ENCODE measurements around the gene DUOX1. TPM values are rescaled to one million over a fixed set of nuclear protein-coding genes. Genes with fewer than 3 reads are reported as not detected.

DUOX1 gene
- total and polyA plus RNA-seq, 9 of the 15 experiments (the other 6 are each of a cell fraction or from before 2014, with no cell fraction given): 0.01 to 0.22 (median 0.01) TPM; not detected in 6

DNA sequence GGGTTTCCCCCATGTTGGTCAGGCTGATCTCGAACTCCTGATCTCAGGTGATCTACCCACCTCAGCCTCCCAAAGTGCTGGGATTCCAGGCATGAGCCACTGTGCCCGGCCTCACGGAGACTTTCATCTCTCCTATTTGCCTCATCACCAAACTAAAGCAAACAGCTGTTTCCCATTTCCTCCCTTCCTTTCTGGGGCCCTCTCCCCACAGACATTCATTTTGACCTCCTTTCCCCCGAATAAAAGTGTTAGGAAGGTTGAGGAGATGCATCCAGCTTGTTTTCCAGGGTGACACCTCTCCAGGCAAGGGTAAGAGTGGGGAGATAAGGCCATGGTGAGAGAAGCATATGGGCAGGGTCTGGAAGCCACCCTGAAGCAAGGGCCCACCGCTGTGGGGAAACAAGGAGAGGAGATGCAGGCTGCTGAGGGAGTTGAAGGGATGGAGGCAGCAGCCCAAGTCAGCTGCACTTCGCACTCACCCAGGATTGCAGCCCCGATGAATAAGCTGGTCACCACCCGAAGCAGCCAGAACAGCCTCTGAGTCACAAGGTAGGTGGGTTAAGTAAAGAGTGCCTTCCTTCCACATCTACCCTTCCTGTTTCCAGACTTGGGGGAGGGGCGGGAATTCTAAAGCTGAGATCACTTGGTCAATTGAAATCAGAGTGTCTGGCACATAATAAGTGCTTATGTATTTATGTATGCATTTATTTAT lies 7.9 kb upstream of the DUOX1 start:
- ChIA-PET POLR2A (interaction anchor here (0.8 to 1.1 kb wide), 2 partner anchors 10 to 35 kb away, joined by 3 read pairs; no protein-coding TSS in a partner anchor), CTCF (ENCODE audit: low intra/inter-chr PET ratio) (no interaction called here)
- H3K4me2 ChIP-seq (ENCODE audit: insufficient read depth, low read length): no peak overlapping the region
- no peak overlapping the region for H2AFZ ChIP-seq (ENCODE audit: low read depth, low read length)
- H3K9ac ChIP-seq (ENCODE audit: insufficient read depth in 1 of 2, low read depth in 2 of 2, low read length in 2 of 2): no peak overlapping the region; a peak in 1 of 4 replicates
- ATAC-seq (no peak), FAIRE-seq (no peak), DNase-seq (ENCODE audit: extremely low read depth in 1 of 4, low spot score in 3 of 4) (no peak)
- H4K20me1 ChIP-seq (replicated peaks; ENCODE audit: control insufficient read depth, insufficient read depth, low read length): no peaks in the 10 kb centered on the region
- TF ChIP-seq DACH1 (IDR thresholded peaks at IDR 0.05; ENCODE audit: partially characterized antibody) (peak; percentile 28), FOSL1 (tag; conservative IDR thresholded peaks at IDR 0.05) (peak; percentile 47; the same call in 1 of the 2 replicates), ZNF121 (CRISPR knock-in tag; conservative IDR thresholded peaks at IDR 0.05) (peak; percentile 64), CSDE1 (IDR thresholded peaks at IDR 0.05) (no peak), JUN (IDR thresholded peaks at IDR 0.05; ENCODE audit: borderline replicate concordance, low read depth, low read length) (0 out of 2 replicates have a peak, but pooled peaks have one; percentile 10), JUN (CRISPR knock-in tag; IDR thresholded peaks at IDR 0.05; ENCODE audit: borderline replicate concordance) (no peak)
- in situ Hi-C loops (cut with MboI) (loop anchor here (25.0 kb wide), 1 partner anchor 160 kb away; the partner anchor contains the start of gene TERB2), intact Hi-C loops (cut with micrococcal nuclease) (no loop called here)
- WGBS (ENCODE audit: insufficient coverage, low coverage, missing lambda C conversion rate): 4% methylated on average over 9 of the region's 9 CpGs
- no peak overlapping the region for H3K27ac ChIP-seq (ENCODE audit: extremely low read depth, low read depth, low read length)
- H3K4me3 ChIP-seq: no peak overlapping the region
- peaks cover 0 to 9% of the 10 kb centered on the region in 2 experiments; a peak in 3 of 5 replicates for H3K4me1 ChIP-seq (replicated peaks in 1 of 2; ENCODE audit: control insufficient read depth in 2 of 2, insufficient read depth in 2 of 2, low read length in 2 of 2)
- H3K9me1 ChIP-seq (ENCODE audit: control insufficient read depth, insufficient read depth, low read length): no peaks in the 10 kb centered on the region
- H3K9me3 ChIP-seq (replicated peaks; ENCODE audit: control insufficient read depth, insufficient read depth, low read depth, low read length): no peaks in the 10 kb centered on the region
- H3K36me3 ChIP-seq (ENCODE audit: control insufficient read depth, insufficient read depth, low read length): no peaks in the 10 kb centered on the region
- no peaks in the 10 kb centered on the region for H3K79me2 ChIP-seq (ENCODE audit: control insufficient read depth, insufficient read depth, low read length)
- no TSS peak for BruUV-seq (replicated peaks)
- peaks cover 7 to 35% of the 10 kb centered on the region in 2 experiments; a peak in 4 of 5 replicates for H3K27me3 ChIP-seq (ENCODE audit: control insufficient read depth in 2 of 2, insufficient read depth in 2 of 2, low read length in 2 of 2)
